ENCODE measurements around the gene CYB5R3. TPM values are rescaled to one million over a fixed set of nuclear protein-coding genes. Genes with fewer than 3 reads are reported as not detected.

CYB5R3 gene
- total RNA-seq, 1 donor from 2014 or later, result 243 TPM

GRCh38 chr22:42645341-42645937 lies 3.8 kb downstream of the CYB5R3 start:
- no peak for DNase-seq (ENCODE audit: low spot score)

- peak; percentile 71 for DNase-seq (ENCODE audit: low spot score)
Measured at GRCh38 chr22:42644422-42645340, 4.5 kb downstream of the CYB5R3 start.

- no peak for DNase-seq (ENCODE audit: low spot score)
Measured at GRCh38 chr22:42643634-42644421, 5.4 kb downstream of the CYB5R3 start.

- DNase-seq (ENCODE audit: low spot score), result no peak
Measured at GRCh38 chr22:42642806-42643633, 6.2 kb downstream of the CYB5R3 start.

- no peak for DNase-seq (ENCODE audit: low spot score)
Measured at GRCh38 chr22:42641801-42642413, 7.3 kb downstream of the CYB5R3 start.

- DNase-seq (ENCODE audit: low spot score), result no peak
Measured at GRCh38 chr22:42639541-42640241, 9.5 kb downstream of the CYB5R3 start.

- DNase-seq (ENCODE audit: low spot score), result no peak
Measured at GRCh38 chr22:42637555-42637954, 11.6 kb downstream of the CYB5R3 start.

- DNase-seq (ENCODE audit: low spot score), result no peak
Measured at GRCh38 chr22:42636506-42636905, 12.7 kb downstream of the CYB5R3 start.

GRCh38 chr22:42635531-42635930 lies 13.7 kb downstream of the CYB5R3 start:
- DNase-seq (ENCODE audit: low spot score), result no peak

- DNase-seq (ENCODE audit: low spot score), result no peak
Measured at GRCh38 chr22:42633013-42633412, 16.2 kb downstream of the CYB5R3 start.

GRCh38 chr22:42632096-42632495 lies 17.1 kb downstream of the CYB5R3 start:
- DNase-seq (ENCODE audit: low spot score), result no peak

GRCh38 chr22:42630901-42631602 lies 18.1 kb downstream of the CYB5R3 start:
- no peak for DNase-seq (ENCODE audit: low spot score)

GRCh38 chr22:42630211-42630610 lies 19.0 kb downstream of the CYB5R3 start:
- no peak for DNase-seq (ENCODE audit: low spot score)

GRCh38 chr22:42627981-42628380 lies 21.2 kb downstream of the CYB5R3 start:
- no peak for DNase-seq (ENCODE audit: low spot score)

- no peak for DNase-seq (ENCODE audit: low spot score)
Measured at GRCh38 chr22:42626951-42627625, 22.1 kb downstream of the CYB5R3 start.

GRCh38 chr22:42626431-42626830 lies 22.8 kb downstream of the CYB5R3 start:
- no peak for DNase-seq (ENCODE audit: low spot score)

- no peak for DNase-seq (ENCODE audit: low spot score)
Measured at GRCh38 chr22:42625416-42625815, 23.8 kb downstream of the CYB5R3 start.

- DNase-seq (ENCODE audit: low spot score), result no peak
Measured at GRCh38 chr22:42624551-42625106, 24.6 kb downstream of the CYB5R3 start.
